GM18499 (cell line): Measurements from ENCODE around the gene FAF1.
"Not testable (repeated sequence)": the region's sequence is repeated elsewhere in the genome, so short reads cannot be mapped to it uniquely, and the experiment has no call there.

Experiments used
- ATAC-seq: cut with Tn5 transposase; IDR thresholded peaks from one replicate; pipeline ENCODE4 v1.9.1; 2021; ENCODE audit warnings: moderate number of reproducible peaks; ENCODE audit not compliant: insufficient read depth, unreplicated experiment

The FAF1 gene

DNA sequence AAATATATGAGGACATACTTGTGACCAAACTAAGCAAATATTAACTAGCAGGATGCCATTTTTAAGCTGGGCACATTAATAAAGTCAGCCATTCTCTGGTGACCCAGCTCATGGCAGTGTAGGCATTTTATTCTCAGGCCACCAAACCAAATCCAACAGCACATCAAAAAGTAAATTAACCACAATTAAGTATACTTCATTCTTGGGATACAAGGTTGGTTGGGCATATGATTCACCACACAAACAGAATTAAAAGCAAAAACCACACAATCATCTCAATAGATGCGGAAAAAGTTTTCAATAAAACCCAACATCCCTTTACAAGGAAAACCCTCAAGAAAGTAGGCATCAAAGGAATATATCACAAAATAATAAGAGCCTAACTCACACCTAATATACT lies 101.3 kb downstream of the FAF1 start:
- no peak for ATAC-seq

DNA sequence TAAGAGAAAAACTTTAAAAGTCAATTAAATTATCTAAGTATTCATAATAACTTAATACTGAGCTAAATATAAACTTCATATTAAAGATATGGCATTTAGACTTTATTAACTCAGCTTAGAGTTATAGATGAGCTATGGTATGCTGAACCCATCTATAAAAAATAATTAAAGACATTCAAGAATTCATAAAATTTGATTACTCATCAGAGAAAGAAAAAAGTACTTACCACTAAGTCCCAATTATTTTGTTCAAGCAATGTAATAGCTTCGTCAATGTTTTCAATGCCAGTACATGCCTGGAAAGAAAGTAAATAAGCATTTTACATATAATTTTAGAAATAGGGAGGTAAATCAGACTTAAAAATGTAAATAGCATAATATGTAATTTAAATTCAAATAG lies 102.4 kb downstream of the FAF1 start:
- ATAC-seq = no peak

- ATAC-seq = no peak
These were observed 106.7 kb downstream of the FAF1 start for GRCh38 chr1:50853325-50853724.

GRCh38 chr1:50852889-50853288 lies 107.2 kb downstream of the FAF1 start:
- no peak for ATAC-seq

DNA sequence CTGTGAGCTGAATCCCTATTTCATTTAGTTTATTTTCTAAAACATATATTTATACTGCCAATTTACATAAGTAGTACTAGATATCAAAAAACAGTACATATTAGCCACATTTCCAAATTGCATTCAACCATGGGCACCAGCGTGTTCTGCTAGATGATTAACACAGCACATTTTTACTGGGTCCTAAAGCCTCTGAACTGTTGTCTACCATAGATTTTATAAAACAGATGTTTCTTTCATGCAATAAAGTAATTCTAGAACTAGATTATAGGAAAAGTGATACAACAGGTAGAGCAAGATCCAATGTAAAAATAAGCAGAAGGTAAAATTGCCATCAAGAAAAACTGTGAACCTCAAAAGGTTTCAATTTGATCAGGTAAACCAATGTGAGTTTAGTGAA lies 108.6 kb downstream of the FAF1 start:
- ATAC-seq = no peak

DNA sequence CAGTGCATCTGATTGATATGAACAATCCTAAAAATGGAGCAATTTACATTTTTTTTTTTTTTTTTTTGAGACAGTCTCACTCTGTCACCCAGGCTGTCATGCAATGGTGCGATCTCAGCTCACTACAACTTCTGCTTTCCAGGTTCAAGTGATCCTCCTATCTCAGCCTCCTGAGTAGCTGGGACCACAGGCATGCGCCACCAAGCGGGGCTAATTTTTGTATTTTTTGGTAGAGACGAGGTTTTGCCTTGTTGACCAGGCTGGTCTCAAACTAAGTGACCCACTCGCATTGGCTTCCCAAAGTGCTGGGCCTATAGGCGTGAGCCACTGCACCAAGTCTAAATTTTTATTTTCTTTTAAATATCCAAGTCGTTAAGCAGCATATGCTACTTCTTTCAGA lies 109.0 kb downstream of the FAF1 start:
- no peak for ATAC-seq

DNA sequence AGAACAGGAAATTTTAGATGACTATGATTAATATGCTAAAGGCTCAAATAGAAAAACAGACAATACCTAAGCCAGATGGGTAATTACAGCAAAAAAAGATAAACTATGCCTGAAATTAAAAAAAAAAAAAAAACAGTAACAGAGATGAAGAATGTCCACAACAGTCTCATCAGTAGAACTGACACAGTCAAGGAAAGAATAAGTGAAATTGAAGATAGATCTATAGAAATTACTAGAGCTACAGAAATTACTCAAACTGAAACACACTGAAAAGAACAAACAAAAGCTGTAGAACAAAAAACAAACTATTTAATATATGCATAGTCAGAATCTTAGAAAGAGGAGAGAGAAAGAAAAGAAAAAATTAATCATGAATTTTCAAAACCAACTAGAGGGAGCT lies 112.8 kb downstream of the FAF1 start:
- no peak for ATAC-seq

GRCh38 chr1:50846224-50846839 lies 113.7 kb downstream of the FAF1 start:
- no peak for ATAC-seq

DNA sequence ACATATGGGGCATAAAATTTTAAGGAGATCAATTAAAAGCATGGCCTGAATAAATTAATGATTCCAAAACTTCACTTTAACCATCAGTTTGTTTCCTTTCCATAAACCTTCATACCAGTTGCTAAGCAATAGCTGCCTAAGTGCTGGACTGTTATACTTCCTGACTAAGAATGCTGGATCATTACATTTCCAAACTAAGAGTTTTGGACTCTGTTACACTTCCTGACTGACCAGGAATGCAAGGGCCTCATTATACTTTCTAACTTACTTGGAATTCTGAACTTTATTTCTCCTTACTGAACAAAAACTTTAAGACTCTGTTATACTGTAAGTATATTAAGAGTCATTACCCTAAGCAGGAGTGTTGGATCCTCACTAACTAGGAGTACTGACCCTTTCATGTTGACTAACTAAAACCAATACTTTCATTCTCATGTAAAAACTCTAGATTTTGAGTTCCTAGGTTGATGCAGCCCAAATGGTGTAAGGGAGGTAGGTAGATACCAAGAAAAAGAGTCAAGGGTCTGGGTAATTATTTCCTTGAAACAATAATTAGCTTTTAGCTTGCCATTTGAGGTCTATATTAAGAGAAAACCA lies 118.2 kb downstream of the FAF1 start:
- no peak for ATAC-seq

GRCh38 chr1:50836117-50836516 lies 124.0 kb downstream of the FAF1 start:
- ATAC-seq = no peak

DNA sequence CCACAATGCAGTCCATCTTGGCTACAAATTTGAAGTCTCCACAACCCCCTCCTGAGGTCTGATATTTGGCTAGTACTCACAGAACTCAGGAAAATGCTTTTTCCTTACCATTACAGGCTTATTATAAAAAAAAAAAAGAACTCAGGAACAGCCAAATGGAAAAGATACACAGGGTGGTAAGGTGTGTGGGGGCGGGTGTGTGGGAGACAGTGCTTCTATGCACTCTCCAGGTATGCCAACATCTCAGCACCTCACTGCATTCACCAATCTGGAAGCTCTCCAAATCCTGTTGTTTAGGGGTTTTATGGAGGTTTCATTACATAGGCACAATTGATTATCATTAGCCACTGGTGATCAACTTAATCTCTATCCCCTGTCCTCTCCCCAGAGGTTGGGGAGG lies 126.9 kb downstream of the FAF1 start:
- ATAC-seq = no peak

DNA sequence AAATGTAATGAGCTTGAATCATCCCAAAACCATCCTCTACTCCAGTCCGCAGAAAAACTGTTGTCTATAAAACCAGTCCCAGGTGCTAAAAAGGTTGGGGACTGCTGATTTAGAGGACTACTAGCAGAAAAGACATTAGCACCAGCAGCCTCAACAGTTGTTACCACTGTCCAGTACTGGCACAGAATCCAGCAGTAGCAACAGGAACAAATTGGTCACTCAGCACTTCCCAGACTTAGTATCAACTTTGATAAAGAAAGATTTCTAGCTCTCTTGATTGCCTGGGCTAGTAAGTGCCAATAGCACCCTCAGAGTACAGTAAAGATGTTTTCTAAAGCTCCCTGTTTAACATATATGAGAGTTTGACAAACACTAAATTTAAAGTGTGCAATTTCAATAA lies 127.9 kb downstream of the FAF1 start:
- no peak for ATAC-seq

DNA sequence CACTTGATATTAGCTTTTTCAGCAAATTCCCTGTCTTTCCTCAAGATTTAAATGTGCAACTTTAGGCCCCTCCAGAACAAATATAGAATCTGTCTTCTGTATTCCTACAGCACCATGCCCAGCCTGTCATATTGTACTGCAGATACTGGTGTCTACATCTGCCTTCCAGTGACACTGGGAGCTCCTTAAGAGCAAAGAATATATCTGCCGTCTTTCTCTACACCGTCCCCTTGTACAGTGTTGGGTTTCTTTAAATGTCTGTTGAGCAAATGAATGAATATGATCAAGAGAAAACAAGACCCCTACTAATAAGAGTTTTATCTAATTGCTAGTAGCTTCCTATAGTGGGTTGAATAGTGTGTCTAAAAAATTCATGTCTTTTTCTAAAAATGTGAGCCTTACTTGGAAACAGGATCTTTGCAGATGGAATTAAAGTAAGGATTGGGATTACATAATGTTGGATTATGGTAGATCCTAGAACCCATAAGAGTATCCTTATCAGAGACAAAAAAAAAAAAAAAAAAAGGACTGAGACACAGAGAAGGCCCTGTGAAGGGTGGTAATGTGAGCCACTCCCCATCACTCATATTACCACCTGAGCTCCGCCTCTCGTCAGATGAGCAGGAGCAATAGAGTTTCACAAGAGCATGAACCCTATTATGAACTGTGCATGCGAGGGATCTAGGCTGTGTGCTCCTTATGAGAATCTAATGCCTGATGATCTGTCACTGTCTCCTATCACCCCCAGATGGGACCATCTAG lies 128.6 kb downstream of the FAF1 start:
- ATAC-seq = no peak

DNA sequence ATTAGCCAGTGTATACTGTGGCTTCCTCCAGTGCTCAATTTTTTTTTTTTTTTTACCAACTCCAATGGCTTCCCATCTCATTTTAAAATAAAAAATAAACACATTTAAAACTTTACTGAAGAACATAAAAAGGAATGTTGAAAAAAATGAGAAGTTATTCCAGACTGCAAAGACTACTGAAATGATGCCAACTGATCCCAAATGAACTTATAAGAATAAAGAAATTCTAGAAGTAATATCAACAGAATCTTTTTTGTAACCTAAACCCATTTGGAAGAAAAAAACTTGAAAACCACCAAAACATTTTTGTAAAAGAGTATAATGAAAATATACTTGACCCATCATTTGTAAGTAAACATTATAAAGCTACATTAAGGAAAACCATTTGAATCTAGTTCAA lies 129.4 kb downstream of the FAF1 start:
- ATAC-seq = no peak

- ATAC-seq = no peak
These were observed 130.8 kb downstream of the FAF1 start for GRCh38 chr1:50829014-50829958.

GRCh38 chr1:50827546-50827945 lies 132.5 kb downstream of the FAF1 start:
- no peak for ATAC-seq

DNA sequence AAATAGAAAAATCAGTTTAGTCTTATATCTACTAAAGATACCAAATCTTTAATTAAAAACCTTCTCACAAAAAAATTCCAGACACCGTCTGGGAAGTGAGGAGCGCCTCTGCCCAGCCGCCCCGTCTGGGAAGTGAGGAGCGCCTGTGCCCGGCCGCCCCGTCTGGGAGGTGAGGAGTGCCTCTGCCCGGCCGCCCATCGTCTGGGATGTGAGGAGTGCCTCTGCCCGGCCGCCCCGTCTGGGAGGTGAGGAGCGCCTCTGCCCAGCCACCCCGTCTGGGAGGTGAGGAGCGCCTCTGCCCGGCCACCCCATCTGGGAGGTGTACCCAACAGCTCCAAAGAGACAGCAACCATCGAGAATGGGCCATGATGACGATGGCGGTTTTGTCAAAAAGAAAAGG lies 133.3 kb downstream of the FAF1 start:
- not testable (repeated sequence) for ATAC-seq

- no peak for ATAC-seq
These were observed 137.9 kb downstream of the FAF1 start for GRCh38 chr1:50822035-50822776.

- no peak for ATAC-seq
These were observed 139.5 kb downstream of the FAF1 start for GRCh38 chr1:50820545-50820944.

DNA sequence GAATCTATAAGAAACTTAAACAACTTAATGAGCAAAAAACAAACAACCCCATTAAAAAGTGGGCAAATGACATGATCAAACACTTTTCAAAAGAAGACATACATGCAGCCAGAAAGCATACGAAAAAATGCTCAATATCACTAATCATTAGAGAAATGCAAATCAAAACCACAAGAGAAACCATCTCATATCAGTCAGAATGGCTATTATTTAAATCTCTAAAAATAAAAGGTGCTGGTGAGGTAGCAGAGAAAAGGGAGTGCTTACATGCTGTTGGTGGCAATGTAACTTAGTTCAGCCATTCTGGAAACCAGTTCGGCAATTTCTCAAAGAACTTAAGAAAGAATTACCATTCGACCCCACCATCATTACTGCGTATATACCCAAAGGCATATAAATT lies 147.7 kb downstream of the FAF1 start:
- ATAC-seq = no peak
